ENCODE results near the gene SLC6A19.

DNA sequence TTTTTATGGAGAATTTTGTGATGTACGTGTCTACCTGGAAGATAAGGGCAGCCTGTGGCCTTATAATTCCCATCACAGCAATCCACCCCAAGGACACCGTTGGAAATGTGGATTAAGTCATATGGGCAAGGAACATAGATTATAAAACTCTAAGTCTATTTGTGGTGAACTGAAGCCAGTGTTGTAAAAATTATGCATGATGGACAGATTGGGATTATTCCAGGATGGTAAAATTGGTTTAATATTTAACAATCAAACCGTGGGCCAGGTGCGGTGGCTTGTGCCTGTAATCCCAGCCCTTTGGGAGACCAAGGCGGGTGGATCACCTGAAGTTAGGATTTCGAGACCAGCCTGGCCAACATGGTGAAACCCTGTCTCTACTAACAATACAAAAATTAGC, 12.9 kb upstream of the SLC6A19 start:
- TF ChIP-seq POLR2AphosphoS5 (IDR thresholded peaks at IDR 0.05; ENCODE audit: low read depth, low read length) (no peak), POLR2A (IDR thresholded peaks at IDR 0.05; ENCODE audit: low read depth, low read length) (no peak), TAF1 (IDR thresholded peaks at IDR 0.05; ENCODE audit: borderline replicate concordance, low read depth, low read length) (no peak)

Measured in GM12892 (cell line).